H9 (cell line): Measurements from ENCODE around the gene OLFM1. TPM values are rescaled to one million over a fixed set of nuclear protein-coding genes. Genes with fewer than 3 reads are reported as not detected.

Experiments
- DNase-seq: peaks from one replicate; pipeline ENCODE4 v3.0.0-alpha.2; 2017
- H2AFZ ChIP-seq: one replicate; pipeline ENCODE4 v1.6.1; 2013; ENCODE audit warnings: mild to moderate bottlenecking, low read length, control low read depth, moderate library complexity
- H2AK5ac ChIP-seq: 2 replicates; pipeline ENCODE4 v1.6.1; 2013; ENCODE audit warnings: low read length, control low read depth, mixed read lengths; ENCODE audit not compliant: insufficient read length
- H2BK120ac ChIP-seq: one replicate; pipeline ENCODE4 v1.6.1; 2013; ENCODE audit warnings: low read depth, mild to moderate bottlenecking, low read length, control low read depth, inconsistent platforms; ENCODE audit not compliant: poor library complexity, severe bottlenecking
- H2BK12ac ChIP-seq: 2 replicates; pipeline ENCODE4 v1.6.1; 2013; ENCODE audit warnings: low read length, control low read depth, mixed read lengths, low read depth; ENCODE audit not compliant: insufficient read length
- H2BK15ac ChIP-seq: 2 replicates; pipeline ENCODE4 v1.6.1; 2013; ENCODE audit warnings: low read depth, low read length, control low read depth
- H2BK20ac ChIP-seq: one replicate; pipeline ENCODE4 v1.6.1; 2013; ENCODE audit warnings: low read depth, mild to moderate bottlenecking, low read length, control low read depth, inconsistent platforms; ENCODE audit not compliant: poor library complexity, severe bottlenecking
- H2BK5ac ChIP-seq: 2 replicates; pipeline ENCODE4 v1.6.1; 2013; ENCODE audit warnings: low read length, control low read depth, mixed read lengths; ENCODE audit not compliant: insufficient read length
- H3K14ac ChIP-seq: 2 replicates; pipeline ENCODE4 v1.6.1; 2013; ENCODE audit warnings: low read length, control low read depth; ENCODE audit not compliant: insufficient read depth
- H3K18ac ChIP-seq: 2 replicates; pipeline ENCODE4 v1.6.1; 2013; ENCODE audit warnings: low read depth, mild to moderate bottlenecking, mixed read lengths, low read length, control low read depth; ENCODE audit not compliant: insufficient read length
- H3K23ac ChIP-seq: 2 replicates; pipeline ENCODE4 v1.6.1; 2013; ENCODE audit warnings: low read length, control low read depth, mixed read lengths, low read depth; ENCODE audit not compliant: insufficient read length
- H3K23me2 ChIP-seq: 2 replicates; pipeline ENCODE4 v1.6.1; 2013; ENCODE audit warnings: low read depth, mild to moderate bottlenecking, mixed read lengths, low read length, control low read depth; ENCODE audit not compliant: insufficient read length, poor library complexity, severe bottlenecking
- H3K27ac ChIP-seq: 2 replicates; pipeline ENCODE4 v1.5.1; 2013; ENCODE audit warnings: low read length, control low read depth, mixed read lengths, low read depth; ENCODE audit not compliant: insufficient read length
- H3K27me3 ChIP-seq: 2 replicates; pipeline ENCODE4 v1.6.1; 2013; ENCODE audit warnings: low read length, control low read depth, inconsistent platforms; ENCODE audit not compliant: insufficient read depth
- H3K4ac ChIP-seq: 2 replicates; pipeline ENCODE4 v1.6.1; 2013; ENCODE audit warnings: low read depth, mild to moderate bottlenecking, control low read depth, inconsistent platforms, low read length, moderate library complexity
- H3K4me1 ChIP-seq: 2 replicates; pipeline ENCODE4 v1.6.1; 2013; ENCODE audit warnings: low read length, control low read depth, inconsistent platforms; ENCODE audit not compliant: insufficient read depth
- H3K4me2 ChIP-seq: 2 replicates; pipeline ENCODE4 v1.6.1; 2013; ENCODE audit warnings: low read length, control low read depth, mixed read lengths; ENCODE audit not compliant: insufficient read length, insufficient read depth
- H3K56ac ChIP-seq: 2 replicates; pipeline ENCODE4 v1.6.1; 2013; ENCODE audit warnings: low read depth, mild to moderate bottlenecking, mixed read lengths, low read length, control low read depth; ENCODE audit not compliant: insufficient read length
- H3K79me1 ChIP-seq: 2 replicates; pipeline ENCODE4 v1.6.1; 2013; ENCODE audit warnings: low read depth, mild to moderate bottlenecking, moderate library complexity, low read length, control low read depth, inconsistent platforms; ENCODE audit not compliant: insufficient read depth, poor library complexity, severe bottlenecking
- H3K79me2 ChIP-seq: 2 replicates; pipeline ENCODE4 v1.6.1; 2013; ENCODE audit warnings: low read length, control low read depth, inconsistent platforms; ENCODE audit not compliant: insufficient read depth
- H3K9ac ChIP-seq: 2 replicates; pipeline ENCODE4 v1.6.1; 2013; ENCODE audit warnings: low read length, control low read depth, mixed read lengths; ENCODE audit not compliant: insufficient read length; ENCODE audit errors: extremely low read depth
- H3K9me3 ChIP-seq: one replicate; pipeline ENCODE4 v1.6.1; 2013; ENCODE audit warnings: low read depth, low read length, inconsistent platforms; ENCODE audit not compliant: control insufficient read depth
- H3T11ph ChIP-seq: one replicate; pipeline ENCODE4 v1.6.1; 2013; ENCODE audit warnings: mild to moderate bottlenecking, low read length, control low read depth, inconsistent platforms
- H4K20me1 ChIP-seq: one replicate; pipeline ENCODE4 v1.6.1; 2013; ENCODE audit not compliant: control insufficient read depth, insufficient read length, insufficient read depth
- H4K5ac ChIP-seq: 2 replicates; pipeline ENCODE4 v1.6.1; 2013; ENCODE audit warnings: low read depth, mild to moderate bottlenecking, mixed read lengths, low read length, control low read depth; ENCODE audit not compliant: insufficient read length
- H4K8ac ChIP-seq: replicated peaks from 2 replicates; pipeline ENCODE4 v1.6.1; 2013; ENCODE audit warnings: low read length, control low read depth, mixed read lengths, low read depth; ENCODE audit not compliant: insufficient read length
- H4K91ac ChIP-seq: 2 replicates; pipeline ENCODE4 v1.6.1; 2013; ENCODE audit warnings: low read depth, mild to moderate bottlenecking, moderate library complexity, mixed read lengths, low read length, control low read depth; ENCODE audit not compliant: insufficient read length
- H3K27ac Mint-ChIP-seq, 3 experiments: 2 replicates in 2 of 3; 3 replicates in 1 of 3; pipeline ENCODE4 v1.8.0; 2020 to 2021; ENCODE audit warnings: mixed read lengths in 3 of 3, mild to moderate bottlenecking in 1 of 3, moderate library complexity in 1 of 3
- H3K27me3 Mint-ChIP-seq: 2 replicates; pipeline ENCODE4 v1.8.0; 2021; ENCODE audit warnings: low read depth, mild to moderate bottlenecking, moderate library complexity, mixed read lengths
- H3K36me3 Mint-ChIP-seq, 3 experiments: 2 replicates in 2 of 3; 3 replicates in 1 of 3; pipeline ENCODE4 v1.8.0; 2020 to 2021; ENCODE audit warnings: low read depth in 3 of 3, mixed read lengths in 3 of 3; ENCODE audit not compliant: insufficient read depth in 1 of 3
- H3K4me1 Mint-ChIP-seq, 2 experiments: 2 replicates each; pipeline ENCODE4 v1.8.0; 2020; ENCODE audit warnings: mixed read lengths in 2 of 2
- H3K4me3 Mint-ChIP-seq, 2 experiments: 2 replicates in 1 of 2; 3 replicates in 1 of 2; pipeline ENCODE4 v1.8.0; 2020 to 2021; ENCODE audit warnings: mild to moderate bottlenecking in 2 of 2, mixed read lengths in 2 of 2, moderate library complexity in 1 of 2
- H3K9me3 Mint-ChIP-seq, 2 experiments: 2 replicates in 1 of 2; 3 replicates in 1 of 2; pipeline ENCODE4 v1.8.0; 2020; ENCODE audit warnings: mild to moderate bottlenecking in 2 of 2, mixed read lengths in 2 of 2, moderate library complexity in 1 of 2
- WGBS: extraction: QIAGEN DNeasy Blood & Tissue Kit; methylation state at CpG from one replicate; pipeline ENCODE4 v1.1.7; 2013; ENCODE audit warnings: missing lambda C conversion rate, low lambda C conversion rate, mixed read lengths; ENCODE audit not compliant: insufficient read length; ENCODE audit errors: extremely low coverage; 5-methylcytosine and 5-hydroxymethylcytosine counted together
- long read RNA-seq: library from polyadenylated mRNA; unstranded; transcript quantifications from one replicate; pipeline ENCODE4 v2.0.0, GENCODE V29; 2020
- total RNA-seq: library from RNA; stranded (reverse); gene quantifications from 2 replicates; pipeline ENCODE4 v1.2.1, GENCODE V29; 2021
- TF ChIP-seq, protein P1 (sequence below): fragments of 200-600 bp; sonication (generic); conservative IDR thresholded peaks from 3 replicates; pipeline ENCODE4 v1.8.0; 2021; ENCODE audit warnings: antibody characterized with exemption, mild to moderate bottlenecking

The OLFM1 gene
- 34.1 and 36.8 TPM in 2 replicates for total RNA-seq
- long read RNA-seq, transcript OLFM1-201 (6 exons, 2,591 nt), result major isoform, 7 of 23 reads
- long read RNA-seq, partial matches to known transcripts, result 2 of 23 reads
- long read RNA-seq, other reads (novel, unspliced or antisense), result 11 of 23 reads

DNA sequence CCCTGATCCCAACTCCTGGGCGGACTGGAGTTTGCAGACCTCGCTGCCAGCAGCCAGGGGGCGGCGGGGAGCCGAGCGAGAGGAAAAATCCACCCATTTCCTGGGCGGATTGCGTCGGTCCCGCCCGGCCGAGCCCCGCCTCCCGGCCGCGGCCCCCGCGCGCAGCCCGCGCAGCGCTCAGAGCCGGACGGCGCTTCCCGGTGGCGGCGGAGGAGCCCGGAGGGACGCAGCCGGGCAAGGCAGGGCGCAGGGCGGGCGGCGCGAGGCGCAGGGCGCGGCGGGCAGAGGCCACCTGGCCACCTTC, at the start of gene OLFM1:
TSS of gene OLFM1 (plus strand) at position 180 of the 304 bp plus-strand sequence. CDS start 322 bp downstream, outside the sequence.
- no peak within 1 kb of the TSS; the same call in 1 of the 2 replicates for H3K14ac ChIP-seq
- TF ChIP-seq, protein P1, sequence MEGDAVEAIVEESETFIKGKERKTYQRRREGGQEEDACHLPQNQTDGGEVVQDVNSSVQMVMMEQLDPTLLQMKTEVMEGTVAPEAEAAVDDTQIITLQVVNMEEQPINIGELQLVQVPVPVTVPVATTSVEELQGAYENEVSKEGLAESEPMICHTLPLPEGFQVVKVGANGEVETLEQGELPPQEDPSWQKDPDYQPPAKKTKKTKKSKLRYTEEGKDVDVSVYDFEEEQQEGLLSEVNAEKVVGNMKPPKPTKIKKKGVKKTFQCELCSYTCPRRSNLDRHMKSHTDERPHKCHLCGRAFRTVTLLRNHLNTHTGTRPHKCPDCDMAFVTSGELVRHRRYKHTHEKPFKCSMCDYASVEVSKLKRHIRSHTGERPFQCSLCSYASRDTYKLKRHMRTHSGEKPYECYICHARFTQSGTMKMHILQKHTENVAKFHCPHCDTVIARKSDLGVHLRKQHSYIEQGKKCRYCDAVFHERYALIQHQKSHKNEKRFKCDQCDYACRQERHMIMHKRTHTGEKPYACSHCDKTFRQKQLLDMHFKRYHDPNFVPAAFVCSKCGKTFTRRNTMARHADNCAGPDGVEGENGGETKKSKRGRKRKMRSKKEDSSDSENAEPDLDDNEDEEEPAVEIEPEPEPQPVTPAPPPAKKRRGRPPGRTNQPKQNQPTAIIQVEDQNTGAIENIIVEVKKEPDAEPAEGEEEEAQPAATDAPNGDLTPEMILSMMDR, result peak; percentile 78
- no peak within 1 kb of the TSS for H3K27ac ChIP-seq
- H2AFZ ChIP-seq, result no peak within 1 kb of the TSS
- H2BK12ac ChIP-seq, result no peak within 1 kb of the TSS
- no peak within 1 kb of the TSS for H3T11ph ChIP-seq
- no peak within 1 kb of the TSS for H4K8ac ChIP-seq
- no peaks in the 10 kb centered on the region; the same call in 1 of the 2 replicates for H3K4me1 ChIP-seq
- peak within 1 kb of the TSS; percentile 72 for H3K4me2 ChIP-seq
- H4K91ac ChIP-seq, result no peak within 1 kb of the TSS
- peak within 1 kb of the TSS; percentile 67 to 82 for H3K4me3 Mint-ChIP-seq
- H2BK5ac ChIP-seq, result no peak within 1 kb of the TSS
- peak; percentile 85 for DNase-seq
- H3K36me3 Mint-ChIP-seq, result peaks cover 14 to 20% (median 17%) of the 10 kb centered on the region in 3 experiments; a peak in 6 of 7 replicates
- no peak within 1 kb of the TSS for H3K18ac ChIP-seq
- H2BK20ac ChIP-seq, result no peak within 1 kb of the TSS
- H4K5ac ChIP-seq, result no peak within 1 kb of the TSS
- no peak within 1 kb of the TSS for H3K56ac ChIP-seq
- H2BK15ac ChIP-seq, result no peak within 1 kb of the TSS
- no peak within 1 kb of the TSS for H2BK120ac ChIP-seq
- no peaks in the 10 kb centered on the region for H4K20me1 ChIP-seq
- no peaks in the 10 kb centered on the region for H3K9me3 ChIP-seq
- no peaks in the 10 kb centered on the region for H3K79me1 ChIP-seq
- H3K23me2 ChIP-seq, result peaks cover 19% of the 10 kb centered on the region
- H3K23ac ChIP-seq, result no peak within 1 kb of the TSS
- no peak within 1 kb of the TSS; a peak in 1 of 7 replicates for H3K27ac Mint-ChIP-seq
- no peaks in the 10 kb centered on the region for H3K79me2 ChIP-seq
- H3K4me1 Mint-ChIP-seq, result peaks cover 23 to 24% of the 10 kb centered on the region in 2 experiments
- peaks cover 2% of the 10 kb centered on the region; the same call in 1 of the 2 replicates for H3K27me3 ChIP-seq
- no peak within 1 kb of the TSS for H3K9ac ChIP-seq
- peaks cover 56% of the 10 kb centered on the region for H3K27me3 Mint-ChIP-seq
- peaks cover 0 to 2% of the 10 kb centered on the region in 2 experiments; a peak in 1 of 5 replicates for H3K9me3 Mint-ChIP-seq
- H3K4ac ChIP-seq, result no peak within 1 kb of the TSS
- no peak within 1 kb of the TSS for H2AK5ac ChIP-seq
- no CpG with 5 or more reads among the region's 40 CpGs for WGBS
